22Rv1 (cell line): Measurements from ENCODE around the gene PSMA3.

Experiments
- H3K27ac ChIP-seq: fragments of 450-650 bp; 2 replicates; pipeline ENCODE4 v1.5.1; 2017
- ZFX ChIP-seq: fragments of 450-650 bp; IDR thresholded peaks from 2 replicates; pipeline ENCODE4 v1.6.1; 2017; ENCODE audit warnings: antibody characterized with exemption, borderline replicate concordance
- TF ChIP-seq, protein P1 (sequence below): fragments of 450-650 bp; IDR thresholded peaks from 2 replicates; pipeline ENCODE4 v1.5.1; 2017; ENCODE audit warnings: mild to moderate bottlenecking

Gene PSMA3

DNA sequence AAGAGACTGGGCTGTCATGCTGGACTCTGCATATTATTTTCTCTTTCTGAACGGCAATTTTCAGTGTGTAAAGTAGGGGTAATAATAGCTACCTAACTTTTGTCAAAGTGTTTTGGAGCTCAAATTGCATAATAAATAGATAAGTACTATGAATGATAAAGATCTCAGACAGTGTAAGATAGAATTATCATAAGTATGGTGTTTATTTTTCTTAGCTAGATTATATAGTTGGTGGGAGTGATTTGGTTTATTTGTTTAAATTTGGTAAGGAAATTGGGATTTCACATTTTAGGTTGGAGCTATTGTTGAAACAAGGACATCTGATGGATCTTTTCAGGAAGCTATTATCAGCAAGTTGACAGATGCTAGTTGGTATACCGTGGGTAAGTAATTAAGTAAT lies 61.1 kb downstream of the PSMA3 start:
- no peak overlapping the region for H3K27ac ChIP-seq
- no peak for TF ChIP-seq ZFX
- TF ChIP-seq, protein P1, sequence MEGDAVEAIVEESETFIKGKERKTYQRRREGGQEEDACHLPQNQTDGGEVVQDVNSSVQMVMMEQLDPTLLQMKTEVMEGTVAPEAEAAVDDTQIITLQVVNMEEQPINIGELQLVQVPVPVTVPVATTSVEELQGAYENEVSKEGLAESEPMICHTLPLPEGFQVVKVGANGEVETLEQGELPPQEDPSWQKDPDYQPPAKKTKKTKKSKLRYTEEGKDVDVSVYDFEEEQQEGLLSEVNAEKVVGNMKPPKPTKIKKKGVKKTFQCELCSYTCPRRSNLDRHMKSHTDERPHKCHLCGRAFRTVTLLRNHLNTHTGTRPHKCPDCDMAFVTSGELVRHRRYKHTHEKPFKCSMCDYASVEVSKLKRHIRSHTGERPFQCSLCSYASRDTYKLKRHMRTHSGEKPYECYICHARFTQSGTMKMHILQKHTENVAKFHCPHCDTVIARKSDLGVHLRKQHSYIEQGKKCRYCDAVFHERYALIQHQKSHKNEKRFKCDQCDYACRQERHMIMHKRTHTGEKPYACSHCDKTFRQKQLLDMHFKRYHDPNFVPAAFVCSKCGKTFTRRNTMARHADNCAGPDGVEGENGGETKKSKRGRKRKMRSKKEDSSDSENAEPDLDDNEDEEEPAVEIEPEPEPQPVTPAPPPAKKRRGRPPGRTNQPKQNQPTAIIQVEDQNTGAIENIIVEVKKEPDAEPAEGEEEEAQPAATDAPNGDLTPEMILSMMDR = no peak

GRCh38 chr14:58307597-58308316 lies 63.1 kb downstream of the PSMA3 start:
- no peak overlapping the region for H3K27ac ChIP-seq
- TF ChIP-seq, protein P1 = no peak
- no peak for TF ChIP-seq ZFX

DNA sequence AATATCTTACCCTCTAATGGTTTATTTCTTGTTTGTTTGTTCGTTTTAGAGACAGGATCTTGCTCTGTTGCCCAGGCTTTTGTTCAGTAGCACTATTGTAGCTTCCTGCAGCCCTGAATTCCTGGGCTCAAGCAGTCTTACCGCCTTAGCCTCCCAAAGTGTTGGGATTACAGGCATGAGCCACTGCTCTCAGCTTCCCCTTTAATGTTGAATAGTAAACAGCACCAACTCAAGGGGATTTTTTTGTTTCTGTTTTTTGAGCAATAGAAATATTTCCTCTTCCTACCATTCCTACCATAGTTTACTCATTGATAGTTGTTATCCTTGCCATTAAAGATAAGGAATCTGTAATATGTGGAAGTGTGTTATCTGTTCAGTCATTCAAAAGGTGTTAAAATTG lies 64.4 kb downstream of the PSMA3 start:
- TF ChIP-seq, protein P1 = no peak
- no peak for TF ChIP-seq ZFX
- H3K27ac ChIP-seq = no peak overlapping the region

- TF ChIP-seq ZFX = no peak
- TF ChIP-seq, protein P1 = no peak
- no peak overlapping the region for H3K27ac ChIP-seq
Observed at GRCh38 chr14:58313699-58314098, 69.1 kb downstream of the PSMA3 start.

DNA sequence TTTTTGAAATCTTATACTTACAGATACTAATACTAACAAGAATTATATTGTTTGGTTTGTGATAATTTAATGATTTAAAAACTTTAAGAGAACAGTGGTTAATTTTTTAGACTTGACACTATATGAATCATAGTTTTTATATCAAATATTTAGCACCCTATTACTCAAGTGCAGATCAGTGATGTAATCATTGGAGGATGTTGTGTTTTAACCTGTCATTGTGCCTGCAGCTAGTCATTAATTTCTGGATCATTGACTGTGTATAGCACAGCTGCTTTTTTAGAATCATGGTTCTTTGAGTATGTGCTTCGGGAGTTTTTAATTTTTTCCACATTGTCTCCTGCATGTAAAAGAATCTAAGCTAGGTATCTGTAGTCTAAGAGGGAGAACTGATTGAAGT lies 71.0 kb downstream of the PSMA3 start:
- H3K27ac ChIP-seq = no peak overlapping the region
- TF ChIP-seq, protein P1 = no peak
- no peak for TF ChIP-seq ZFX
